B cell (primary cell): ENCODE data around the gene VSTM5.

Experiments used
- CTCF ChIP-seq: fragments of 200-600 bp; IDR thresholded peaks from one replicate; pipeline ENCODE4 v1.8.0; 2022; ENCODE audit warnings: antibody characterized with exemption, mild to moderate bottlenecking
- EZH2 ChIP-seq: IDR thresholded peaks from 2 replicates; pipeline ENCODE4 v1.6.1; 2012; ENCODE audit warnings: borderline replicate concordance, low read depth, mild to moderate bottlenecking, moderate library complexity, low read length; ENCODE audit not compliant: insufficient read depth, poor library complexity, severe bottlenecking

GRCh38 chr11:93843906-93844305 is 6.5 kb downstream of the VSTM5 start:
- no peak for TF ChIP-seq CTCF
- no peak for TF ChIP-seq EZH2
